Fibroblast of skin of right quadriceps (primary cell): ENCODE measurements around the gene NRF1.
"Not testable (repeated sequence)": the region's sequence is repeated elsewhere in the genome, so short reads cannot be mapped to it uniquely, and the experiment has no call there.

Source experiments
- DNase-seq: peaks from one replicate; pipeline ENCODE4 v3.0.0-alpha.2; 2013

The NRF1 gene

DNA sequence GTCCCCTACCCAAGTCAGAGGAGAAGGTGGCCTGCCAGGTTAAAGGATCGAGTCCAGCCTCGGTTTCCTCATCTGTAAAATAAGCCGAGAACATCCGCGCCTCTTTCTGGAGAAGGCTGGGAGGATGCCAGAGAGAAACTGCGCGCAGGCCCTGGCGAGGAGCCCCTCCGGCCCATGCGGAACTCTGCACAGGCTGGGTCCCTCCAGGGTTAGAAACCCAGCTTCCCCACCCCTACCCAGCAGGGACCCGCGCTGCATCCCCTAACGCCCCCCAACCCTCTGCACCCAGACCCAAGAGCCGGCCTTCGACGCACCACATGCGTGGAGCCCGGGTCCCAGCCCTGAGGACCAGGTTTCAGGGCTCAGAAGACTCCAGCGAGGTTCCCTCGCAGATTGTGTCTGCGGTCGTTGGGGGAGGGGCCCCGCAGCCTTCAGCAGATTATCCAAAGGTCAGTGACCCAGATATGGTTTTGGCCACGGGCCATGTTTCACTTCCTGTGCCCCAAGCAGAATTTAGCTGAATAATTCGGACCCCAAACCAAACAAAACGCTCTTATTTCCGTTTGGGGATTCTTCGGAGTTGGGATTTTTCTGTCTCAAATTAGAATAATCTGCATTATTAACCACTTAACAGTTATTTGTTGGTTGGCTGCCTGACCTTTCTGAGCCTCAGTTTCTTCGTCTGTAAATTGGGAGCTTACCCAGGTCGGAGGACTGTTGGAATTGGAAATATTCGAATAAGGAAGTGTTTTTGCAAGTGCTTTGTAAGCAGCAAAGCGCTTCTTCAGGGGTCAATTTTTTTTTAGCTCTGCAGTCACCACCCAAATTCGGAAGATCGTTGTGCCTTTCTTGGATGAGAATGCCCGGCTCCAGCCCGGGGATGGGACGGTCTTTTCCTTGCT is 173.5 kb downstream of the NRF1 start:
- no peak for DNase-seq

DNA sequence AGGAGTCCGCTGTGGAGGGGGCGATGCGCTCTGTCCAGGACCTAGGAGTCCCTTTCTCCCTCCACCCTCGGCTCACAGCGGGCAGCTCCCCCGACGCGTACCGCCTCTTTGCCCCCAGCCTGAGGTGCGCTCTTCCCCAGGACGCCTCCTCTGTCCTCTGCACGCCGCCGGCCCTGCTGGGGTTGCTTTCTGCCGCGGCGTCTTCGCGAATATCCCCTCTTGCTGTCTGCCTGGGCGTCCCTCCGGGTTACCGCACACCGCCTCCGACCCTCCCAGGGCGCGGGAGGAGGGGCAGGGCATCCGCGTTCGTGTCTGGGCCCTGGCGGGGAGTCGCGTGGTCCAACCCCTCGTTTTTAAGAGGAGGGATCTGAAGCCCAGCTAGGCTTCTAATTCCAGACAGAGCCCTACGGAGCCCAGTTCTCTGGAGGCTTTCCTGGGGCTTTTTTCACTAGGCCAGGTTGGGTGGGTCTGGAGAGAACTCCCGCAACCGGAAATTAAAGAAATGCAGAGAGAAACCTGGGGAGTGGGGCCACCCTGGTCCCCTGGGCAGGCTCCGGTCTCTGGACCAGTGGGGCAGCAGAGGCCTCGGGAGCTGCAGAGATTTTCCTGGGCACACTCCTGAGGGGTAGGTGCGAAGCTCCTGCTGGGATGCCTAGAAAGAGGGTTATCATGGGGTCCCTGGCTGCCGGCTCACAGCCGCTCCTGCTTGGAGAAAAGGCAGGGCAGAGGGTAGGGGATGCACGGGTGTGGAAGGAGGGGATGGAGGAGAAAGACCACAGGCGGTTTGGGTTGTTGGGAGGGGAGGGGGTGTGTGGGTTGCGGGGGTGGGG is 174.4 kb downstream of the NRF1 start:
- no peak for DNase-seq

DNA sequence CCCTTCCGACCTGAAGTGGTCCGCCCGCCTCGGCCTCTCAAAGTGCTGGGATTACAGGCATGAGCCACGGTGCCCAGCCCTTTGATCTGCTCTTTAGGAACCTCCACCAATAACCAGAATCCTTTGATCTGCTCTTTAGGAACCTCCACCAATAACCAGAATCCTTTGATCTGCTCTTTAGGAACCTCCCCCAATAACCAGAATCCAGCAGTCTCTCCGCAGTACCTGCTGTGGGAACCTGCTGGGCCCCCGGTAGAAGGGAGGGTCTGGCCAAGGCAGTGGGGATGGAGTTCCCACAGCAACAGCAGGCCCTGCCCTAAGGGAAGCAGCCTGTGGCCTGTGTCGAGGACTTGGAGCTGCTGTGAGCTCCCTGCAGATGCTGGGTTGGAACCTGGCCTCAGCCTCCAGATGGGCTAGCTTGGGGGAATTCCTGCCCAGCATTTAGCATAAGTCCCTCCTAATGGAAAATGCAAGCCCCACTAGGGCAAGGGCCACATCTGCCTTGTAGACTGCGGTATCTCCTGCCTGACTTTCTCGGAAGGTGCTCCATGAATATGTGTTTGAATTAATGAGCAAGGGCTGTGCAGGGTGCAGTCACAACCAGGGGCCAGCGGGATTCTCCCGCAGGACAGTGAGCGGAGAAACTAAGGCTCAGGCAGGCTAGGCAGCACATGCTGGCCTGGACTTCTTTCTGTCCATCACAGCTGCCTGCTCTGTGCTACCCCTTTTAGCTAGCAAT is 175.5 kb downstream of the NRF1 start:
- no peak for DNase-seq

DNA sequence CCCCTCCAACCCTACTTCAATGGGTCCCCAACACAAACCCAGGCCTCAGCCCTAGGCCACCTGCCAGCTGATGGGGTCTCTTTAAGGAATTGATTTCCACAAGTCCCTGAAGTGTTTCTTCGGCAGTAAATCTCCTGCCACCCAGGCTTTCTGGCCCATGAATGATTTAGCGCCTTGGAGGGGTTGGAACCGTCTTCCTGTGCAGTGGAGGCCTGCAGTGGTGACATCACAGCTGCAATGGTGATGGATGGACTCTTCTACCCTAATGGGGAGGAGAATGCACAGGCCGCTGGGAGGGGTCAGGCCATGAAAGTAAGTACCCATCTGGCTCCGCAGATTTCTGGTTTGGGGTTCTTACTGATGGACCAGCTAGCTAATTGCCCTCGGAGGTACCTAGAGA is 177.5 kb downstream of the NRF1 start:
- no peak for DNase-seq

DNA sequence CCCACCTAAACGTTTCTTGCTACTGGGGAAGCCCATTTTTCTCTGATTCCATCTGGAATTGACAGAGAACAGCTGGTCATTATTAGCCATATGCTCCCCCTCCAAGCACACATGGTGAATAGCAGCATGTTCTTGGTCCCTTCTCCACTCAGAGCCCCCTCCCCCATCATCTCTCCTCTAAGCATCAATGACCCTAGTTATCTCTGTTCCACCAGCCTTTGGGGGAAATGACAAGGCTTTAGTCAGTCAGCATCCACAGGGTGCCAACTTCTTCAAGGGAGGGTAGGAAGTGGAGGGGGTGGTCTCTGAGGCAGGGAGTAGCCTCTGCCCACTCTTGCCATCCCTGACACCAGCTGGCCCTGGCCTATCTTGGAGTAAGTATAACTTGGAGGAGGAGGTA is 178.1 kb downstream of the NRF1 start:
- DNase-seq, result no peak

DNA sequence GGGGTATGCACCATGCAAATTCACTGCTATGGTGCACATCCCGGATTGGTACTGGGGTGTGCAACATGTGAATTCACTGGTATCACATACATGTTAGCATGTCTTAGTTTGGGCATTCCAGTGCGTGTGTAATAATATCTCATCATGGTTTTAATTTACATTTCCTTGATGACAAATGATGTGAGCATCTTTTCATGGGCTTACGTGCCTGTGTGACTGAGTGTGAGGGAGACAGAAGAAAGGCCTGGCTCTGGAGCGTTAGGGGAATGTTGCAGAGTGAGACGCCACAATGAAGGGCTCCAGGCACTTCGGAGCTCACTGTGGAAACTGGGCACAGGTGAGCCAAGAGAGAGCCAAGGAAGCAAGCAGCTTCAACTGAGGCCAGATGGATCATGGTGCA is 178.6 kb downstream of the NRF1 start:
- DNase-seq, result peak; percentile 64

DNA sequence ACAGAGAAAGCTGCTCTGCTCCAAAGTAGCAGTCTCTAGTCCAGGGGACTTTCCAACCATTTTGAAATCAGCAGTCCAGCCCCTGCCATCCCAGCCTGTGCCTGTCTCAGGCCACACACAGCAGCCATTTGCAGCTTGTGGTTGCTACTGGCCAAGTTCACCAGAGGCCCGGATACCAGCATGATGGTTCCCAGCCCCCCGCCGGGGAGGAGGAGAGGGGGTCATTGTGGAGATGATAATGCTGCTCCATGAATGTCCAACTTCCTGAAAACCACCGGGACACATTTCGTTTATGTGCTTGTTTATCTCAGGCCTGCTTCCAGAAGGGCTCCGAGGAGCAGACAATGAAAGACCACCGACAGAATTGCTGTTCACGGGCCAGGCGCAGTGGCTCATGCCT is 181.2 kb downstream of the NRF1 start:
- DNase-seq, result no peak

DNA sequence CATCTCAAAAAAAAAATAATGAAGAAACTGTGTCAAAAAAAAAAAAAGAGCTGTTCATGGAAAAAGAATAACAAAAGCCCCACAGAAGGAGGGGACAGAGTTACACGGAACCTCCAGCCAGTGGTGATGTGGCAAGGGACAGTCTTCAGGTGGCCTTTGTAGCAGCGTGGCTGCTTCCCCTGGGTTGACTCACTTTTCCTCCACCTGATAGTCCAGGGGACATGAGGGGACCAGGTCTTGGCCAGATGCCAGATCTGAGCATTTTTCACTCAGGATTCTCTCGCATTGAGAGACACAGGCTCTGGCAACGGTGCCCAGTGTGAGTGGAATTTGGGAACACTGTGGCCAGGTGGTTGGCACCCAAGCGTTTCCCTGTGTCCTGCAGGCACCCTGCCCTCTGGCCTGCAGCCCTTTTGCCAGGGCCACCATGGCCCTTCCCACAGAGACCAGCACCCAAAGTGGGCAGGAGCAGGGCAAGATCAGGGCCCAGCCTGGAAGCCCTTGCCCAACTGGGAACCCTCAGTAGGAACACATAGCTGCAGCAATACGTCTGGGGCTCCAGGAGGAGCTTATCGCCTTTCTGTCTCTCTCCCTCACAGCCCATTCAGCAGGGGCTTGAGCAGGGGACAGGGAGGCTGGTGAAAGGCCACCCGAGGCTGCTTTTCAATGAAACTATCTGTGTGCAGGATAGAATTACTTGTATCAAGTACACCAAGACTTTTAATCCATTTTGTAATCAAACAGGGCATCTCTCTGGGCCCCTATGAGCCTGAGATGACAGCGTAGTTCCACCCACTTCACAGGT is 182.2 kb downstream of the NRF1 start:
- no peak for DNase-seq

DNA sequence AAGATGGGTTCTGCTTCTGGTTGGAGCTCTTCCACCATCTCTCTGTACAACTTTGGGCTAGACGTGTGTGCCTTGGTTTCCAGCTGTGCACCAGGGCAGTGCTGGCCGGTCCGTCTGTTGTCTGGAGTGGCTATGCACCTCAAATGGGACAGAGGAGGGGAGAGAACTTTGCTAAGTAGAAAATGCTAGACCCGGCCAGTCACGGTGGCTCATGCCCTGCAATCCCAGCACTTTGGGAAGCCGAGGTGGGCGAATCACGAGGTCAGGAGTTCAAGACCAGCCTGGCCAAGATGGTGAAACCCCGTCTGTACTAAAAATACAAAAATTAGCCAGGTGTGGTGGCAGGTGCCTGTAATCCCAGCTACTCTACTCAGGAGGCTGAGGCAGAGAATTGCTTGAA is 182.9 kb downstream of the NRF1 start:
- not testable (repeated sequence) for DNase-seq

DNA sequence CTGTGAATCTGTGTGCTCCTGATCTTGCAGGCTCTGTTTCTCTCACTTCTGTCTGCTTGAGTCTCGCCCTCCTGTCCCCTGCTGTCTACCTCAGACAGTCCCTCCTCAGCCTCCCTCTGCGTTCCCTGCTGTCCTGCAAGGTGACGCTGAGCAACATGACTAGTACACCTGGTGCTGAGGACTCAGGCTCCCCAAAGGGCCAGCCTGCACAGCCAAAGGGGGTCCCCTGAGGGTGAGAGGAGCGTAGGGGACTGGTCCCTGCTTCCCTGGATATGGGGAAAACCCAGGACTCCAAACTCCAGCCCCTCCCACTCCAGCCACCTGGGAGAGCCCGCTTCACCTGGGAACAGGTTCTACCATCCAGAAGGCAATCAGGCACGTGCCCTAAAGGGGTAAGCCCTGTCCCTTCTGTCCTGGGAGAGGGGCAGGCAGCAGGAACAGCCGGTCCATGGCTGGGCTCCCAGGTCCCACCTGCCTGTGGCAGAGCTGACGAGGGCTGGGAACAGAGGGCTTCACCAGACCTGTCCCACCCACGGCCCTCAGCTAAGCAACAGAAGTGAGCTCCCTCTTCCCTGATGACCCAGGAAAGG is 184.8 kb downstream of the NRF1 start:
- DNase-seq, result no peak

DNA sequence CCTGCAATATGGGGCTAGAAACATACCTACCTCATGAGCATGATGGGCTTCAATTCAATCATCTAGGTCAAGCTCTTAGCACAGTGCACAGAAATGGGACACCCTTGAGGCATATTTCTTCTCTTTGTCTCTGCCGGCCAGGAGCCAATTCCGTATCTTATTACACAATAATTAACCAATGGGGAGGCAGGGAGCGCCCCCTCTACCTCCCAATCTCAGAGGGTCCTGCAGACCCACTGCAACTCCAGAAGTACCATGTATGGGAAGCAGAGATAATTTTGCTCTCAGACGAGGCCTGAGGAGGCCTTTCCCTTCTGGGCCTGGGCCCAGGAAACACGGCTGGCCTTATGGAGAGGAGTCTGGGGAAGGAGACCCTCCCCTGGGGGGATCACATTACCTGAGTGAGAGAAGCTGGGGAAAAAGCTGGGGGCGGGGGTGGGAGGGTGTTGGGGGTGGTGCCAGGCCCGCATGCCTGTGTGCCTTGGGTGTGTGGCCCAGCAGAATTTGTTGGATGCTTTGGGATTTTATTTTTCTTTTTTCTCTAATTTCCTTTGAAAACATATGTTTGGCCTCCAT is 185.8 kb downstream of the NRF1 start:
- no peak for DNase-seq

DNA sequence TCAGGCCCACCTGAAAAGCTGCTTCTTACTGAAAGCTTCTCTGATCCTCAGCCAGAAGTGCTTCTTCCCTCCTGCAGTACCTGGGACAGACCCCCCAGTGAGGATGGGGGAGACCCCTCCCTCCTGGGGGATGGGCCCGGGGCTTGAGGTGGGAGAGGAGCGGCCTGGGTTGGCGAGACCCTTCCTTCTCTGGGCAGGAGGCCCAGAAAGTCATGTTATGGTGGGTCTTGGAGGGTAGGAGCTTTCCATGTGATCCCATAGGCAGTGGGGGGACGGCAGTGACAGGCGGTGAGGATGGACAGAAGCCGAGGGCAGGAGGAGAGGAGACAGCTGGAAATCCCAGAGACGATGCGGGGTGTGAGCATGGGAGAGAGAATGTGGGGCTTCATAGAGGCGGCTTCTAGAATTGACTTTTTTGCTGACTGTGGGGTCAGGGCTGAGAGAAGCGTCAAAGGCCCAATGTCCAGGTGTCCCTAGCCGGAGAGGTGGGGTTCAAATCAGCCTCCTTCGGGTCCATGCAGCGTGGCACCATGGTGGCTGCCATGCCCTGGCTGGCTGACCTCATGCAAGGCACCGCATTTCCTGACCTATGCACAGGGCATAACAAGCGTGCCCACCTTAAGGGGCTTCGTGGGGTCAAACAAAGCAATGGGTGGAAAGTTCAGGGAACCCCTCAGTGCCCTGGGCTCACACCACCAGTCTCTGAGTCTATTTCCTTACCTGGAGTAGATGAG is 187.3 kb downstream of the NRF1 start:
- DNase-seq, result no peak

DNA sequence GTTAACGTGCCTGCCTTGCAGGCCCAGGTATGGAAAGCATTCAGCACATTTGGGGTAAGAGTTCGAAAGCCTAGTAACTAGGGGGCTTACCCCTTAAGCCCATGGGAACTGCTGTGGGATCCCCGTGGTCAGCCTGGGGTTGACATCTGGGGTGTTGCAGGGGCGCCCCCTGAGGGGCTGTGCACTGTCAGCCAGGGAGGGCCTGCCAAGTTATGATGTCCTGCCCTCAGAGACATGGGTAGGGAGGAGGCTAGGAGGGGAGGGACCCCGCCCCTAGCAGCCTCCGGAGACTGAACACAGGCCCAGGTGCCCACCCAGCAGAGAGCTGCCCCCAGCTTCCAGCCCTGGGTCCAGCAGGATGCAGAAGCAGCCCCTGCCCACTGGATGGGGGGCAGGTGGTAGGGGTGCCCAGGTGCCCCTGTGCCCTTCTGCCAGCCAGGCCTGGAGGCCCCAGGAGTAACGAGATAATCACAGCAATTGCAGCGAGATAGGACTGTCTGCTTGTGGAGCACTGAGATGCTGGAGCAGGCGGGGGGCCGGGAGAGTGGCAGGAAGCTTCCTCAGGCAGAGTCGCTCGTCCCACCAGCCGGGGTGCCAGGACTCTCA is 187.9 kb downstream of the NRF1 start:
- DNase-seq, result no peak

DNA sequence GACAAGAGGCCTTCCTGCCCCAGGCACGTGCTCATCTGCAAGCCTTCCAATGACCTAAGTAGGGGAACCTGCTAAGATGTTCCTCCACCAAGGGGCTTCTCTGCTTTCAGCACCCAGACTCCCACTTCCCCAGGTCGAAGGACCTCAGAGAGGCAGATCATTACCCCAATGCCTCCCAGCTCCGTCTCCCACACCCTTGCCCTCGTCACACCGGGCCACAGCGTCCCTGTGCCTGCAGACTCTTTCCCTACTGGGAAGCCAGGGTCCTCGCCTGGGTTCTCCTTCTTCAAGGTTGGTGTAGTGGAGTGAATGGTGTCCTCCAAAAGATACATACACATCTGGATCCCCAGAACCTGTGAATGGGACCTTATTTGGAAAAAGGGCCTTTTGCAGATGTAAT is 189.4 kb downstream of the NRF1 start:
- no peak for DNase-seq

DNA sequence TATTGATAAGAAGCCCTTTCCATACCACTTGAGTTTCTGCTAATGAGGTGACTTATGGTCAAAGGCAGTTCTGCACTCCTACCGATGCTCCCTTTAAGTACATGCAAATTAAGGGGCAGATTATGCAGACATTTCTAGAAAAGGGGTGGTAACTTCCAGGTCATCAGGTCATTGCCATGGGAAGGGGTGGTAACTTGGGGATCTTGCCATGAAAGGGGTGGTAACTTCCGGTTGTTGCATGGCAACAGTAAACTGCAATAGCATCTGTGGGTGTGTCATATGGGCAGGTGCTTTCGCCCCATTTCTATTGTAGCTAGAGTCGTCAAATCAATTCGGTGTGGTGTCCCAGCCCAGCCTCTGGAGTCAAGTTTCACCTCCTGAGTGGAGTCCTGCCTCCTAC is 190.4 kb downstream of the NRF1 start:
- DNase-seq, result no peak

DNA sequence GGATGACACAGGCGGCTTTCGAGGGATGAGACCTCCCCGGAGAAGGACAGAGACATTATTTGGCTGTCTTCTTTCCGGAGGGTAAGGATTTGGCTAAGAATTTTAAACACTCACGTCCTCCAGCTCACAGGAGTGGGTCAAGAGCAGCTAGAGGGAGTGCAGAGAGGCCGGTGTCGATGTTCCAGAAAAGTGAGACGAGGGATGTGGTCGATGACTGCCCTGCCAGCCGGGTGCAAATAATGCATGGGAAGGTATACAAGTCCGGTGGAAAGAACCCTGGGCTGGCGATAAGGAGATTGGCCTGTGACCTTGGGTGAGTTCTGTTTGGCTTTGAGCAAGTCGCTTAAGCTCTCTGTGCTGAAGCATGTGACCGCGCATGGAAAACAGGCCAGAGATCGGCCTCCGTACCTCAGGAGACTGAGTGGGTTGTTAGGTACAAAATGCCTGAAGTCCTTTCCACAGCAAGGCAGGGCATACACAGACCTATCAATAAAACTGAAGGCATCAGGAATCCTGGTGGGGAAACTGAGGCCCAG is 192.1 kb downstream of the NRF1 start:
- no peak for DNase-seq

DNA sequence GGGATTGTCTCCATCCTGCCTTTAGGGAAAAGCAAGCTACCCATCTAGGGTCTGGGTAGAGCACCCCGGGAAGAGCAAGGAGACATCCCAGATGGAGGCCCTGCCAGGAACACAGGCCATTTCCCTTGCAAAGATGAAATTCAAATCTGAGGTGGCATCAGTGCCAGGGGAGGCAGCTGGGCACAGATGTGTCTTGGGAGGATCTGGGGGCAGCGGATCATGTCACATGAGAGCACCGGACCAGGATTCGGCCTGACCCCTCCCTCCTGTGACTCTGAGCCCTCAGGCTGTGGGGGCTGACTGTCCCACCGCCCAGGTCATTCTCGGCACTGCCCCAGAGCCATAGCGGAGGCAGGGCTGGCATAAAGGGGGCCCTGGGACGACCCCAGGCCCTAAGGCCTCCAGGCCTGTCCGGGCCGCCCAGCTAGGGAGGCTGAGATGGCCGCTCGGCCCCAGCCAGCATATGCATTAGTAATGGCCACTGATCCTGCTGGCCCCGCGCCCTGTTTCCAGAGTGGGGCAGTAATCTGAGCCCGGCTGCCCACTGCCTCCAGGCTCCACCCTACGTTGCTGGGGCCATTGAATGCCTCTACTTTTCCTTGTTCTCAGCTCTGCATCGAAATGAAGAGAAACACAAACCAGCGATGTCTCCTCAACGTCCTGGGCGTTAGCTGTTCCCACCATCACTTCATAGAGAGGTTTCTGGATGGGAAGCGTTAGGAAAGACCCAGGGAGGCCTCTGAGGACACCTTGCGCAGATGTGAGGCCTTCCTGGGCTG is 192.8 kb downstream of the NRF1 start:
- no peak for DNase-seq

DNA sequence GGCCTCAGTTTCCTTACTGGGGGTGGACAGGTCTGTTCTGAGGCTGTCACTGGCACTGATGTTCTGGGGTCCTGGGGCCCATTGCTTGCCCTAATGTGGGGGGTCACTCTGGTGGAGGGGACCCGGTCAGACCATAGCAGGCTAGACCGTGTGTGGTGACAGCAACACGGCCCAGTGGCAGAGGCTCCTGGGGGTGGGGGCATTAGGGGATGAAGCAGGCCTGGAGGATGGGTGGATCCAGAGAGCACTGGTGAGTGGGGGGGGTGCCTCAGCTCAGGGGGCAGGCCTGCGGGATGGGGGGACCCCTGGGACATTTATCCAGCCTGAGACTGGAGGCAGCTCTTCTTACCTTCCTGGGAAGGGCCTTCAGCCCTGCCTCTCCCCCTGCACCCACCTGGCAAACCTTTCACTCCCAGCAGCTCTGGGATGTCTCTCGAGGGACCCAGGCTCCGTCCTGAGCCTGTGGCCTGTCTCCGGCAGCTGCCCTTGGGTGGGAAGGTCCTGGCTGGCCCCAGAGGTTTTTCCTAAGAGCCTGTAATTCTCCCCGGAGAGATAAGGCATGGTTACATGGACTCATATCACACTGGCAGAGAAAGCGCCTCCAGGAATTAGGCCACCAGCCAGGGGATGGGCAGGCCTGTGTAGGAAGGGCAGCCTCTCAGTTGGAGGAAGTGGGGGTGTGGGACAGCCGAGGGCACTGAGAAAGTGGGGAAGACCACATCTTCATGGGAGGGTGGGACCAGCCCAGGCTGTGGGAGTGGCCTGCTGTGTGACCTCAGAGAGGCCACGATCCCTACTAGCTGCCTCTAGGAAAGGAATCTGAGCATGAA is 193.6 kb downstream of the NRF1 start:
- no peak for DNase-seq
